Stimulated activated CD4-positive, alpha-beta T cell treated with anti-CD3 and anti-CD28 coated beads, Interleukin-15, amount 100 ng/mL, for 1 hour (primary cell): ENCODE data around the gene SHROOM3.
"Not testable (repeated sequence)": the region's sequence is repeated elsewhere in the genome, so short reads cannot be mapped to it uniquely, and the experiment has no call there.

Experiments used
- DNase-seq, 2 donors: peaks; one replicate each; pipeline ENCODE4 v3.0.0-alpha.2; 2020; ENCODE audit warnings: low read depth in 1 of 2, low spot score in 1 of 2

SHROOM3 gene

DNA sequence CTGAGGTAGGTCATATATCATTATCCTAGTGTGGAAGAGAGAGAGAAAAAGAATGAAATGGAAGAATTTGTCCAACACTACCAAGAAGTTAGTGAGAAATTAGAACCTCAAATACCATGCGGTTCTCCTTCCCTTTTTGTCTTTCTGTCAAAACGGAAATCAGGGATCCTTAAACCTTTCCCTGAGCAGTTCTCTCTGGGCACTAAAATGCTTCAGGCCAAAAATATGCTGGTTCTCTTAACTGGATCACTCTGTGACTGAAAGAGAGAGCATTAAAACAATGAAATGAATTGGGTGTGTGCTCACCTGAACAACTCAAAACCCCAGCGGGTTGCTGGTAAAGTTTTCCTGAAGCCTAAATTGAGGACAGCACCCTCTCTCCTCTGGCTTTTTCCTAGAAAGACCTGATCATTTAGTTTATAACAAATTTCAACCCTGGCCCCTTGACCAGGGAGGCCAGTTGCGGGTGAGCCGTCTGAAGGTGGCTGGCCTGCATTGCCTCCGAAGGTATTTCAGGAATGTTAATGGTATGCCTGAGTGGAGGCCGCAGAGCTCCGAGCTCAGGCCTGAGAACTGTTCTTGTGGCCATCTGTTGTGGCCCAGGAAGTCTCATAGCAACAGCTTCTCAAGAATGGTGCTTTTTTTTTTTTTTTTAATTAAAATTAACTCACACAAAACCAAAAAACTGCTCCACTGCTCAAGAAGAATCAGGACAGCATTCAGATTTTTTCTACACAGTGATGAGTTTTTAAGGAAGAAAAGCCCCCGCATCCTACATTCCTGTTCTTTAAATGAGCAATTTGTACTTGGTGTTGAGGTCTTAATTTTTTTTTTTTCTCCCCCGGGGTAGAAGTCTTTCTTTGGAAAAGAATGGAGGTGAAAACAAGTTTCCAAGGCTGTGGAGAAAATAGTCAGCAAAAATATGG lies 155.1 kb downstream of the SHROOM3 start:
- no peak for DNase-seq

DNA sequence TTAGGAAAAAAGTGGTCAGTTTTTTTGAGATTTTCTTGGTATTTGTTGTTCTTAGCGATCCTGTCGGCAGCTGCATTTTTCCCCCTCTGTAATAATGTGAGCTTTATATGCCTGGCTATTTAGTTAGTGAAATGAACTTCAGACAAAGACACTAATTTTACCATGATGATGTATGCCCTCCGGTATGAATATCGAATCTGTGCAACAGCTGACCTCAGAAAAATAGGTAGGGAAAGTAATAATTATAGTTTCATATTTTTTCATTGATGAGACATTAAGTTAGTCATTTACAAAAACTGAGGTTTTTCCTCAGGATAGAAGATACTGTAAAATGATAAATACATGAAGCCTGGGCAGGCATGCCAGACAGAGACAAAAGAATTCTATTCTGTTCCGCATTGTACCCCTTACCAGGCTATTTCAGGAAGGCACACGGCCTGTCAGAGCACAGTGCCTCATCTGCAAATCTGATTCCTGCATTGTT lies 155.8 kb downstream of the SHROOM3 start:
- DNase-seq: no peak

DNA sequence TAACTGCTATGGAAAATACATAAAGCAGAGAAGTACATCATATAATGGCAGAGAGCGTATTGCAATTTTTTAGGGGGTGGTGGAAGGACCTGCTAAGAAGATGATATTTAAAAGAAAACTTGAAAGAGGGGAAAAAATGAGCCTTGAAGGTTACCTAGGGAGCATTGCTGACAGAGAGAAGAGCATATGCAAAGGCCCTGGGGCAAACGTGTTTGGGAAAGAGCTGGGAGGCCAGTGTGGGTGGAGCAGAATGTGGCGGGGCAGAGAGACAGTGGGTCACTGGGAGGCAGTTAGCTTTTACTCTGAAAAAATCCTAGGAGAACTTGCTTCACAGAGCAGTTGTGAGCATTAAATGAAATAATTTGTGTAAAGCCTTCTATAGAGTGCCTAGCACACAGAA lies 157.0 kb downstream of the SHROOM3 start:
- DNase-seq: no peak

DNA sequence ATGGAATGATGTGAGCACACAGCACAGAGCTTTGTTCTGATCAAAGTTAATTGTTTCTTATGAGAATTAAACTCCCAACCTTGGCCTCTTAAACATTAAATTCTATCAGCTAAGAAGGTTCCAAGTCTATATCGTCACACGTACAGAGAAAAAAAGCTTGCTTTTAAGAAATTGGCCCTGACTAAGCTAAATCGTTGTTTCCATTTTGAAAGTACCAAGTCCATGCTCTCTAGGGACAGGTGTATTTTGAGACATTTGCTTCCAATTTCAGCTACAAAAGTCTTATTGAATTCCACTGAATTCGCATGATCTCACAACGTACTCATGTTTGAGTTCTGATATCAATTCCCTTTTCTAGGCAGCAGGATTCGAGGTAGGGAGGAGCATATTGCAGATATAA lies 157.4 kb downstream of the SHROOM3 start:
- no peak for DNase-seq

DNA sequence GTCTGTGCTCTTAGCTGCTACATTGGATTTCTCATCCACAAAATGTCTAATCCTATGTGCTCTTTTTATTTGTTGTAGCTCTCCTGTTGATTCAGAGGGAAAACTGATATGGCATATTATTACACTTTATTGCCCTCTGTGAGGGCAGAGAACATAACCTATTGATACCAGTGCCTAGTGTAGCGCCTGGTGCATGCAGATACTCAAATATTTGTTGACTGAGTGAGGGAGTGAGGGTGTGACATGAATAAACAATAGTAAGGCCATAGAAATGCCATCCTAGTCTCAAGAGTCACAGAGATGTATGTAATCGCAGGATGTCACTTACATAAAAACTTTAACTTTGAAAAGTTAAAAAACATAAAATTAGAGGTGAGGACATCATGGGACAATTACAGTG lies 159.1 kb downstream of the SHROOM3 start:
- no peak for DNase-seq

DNA sequence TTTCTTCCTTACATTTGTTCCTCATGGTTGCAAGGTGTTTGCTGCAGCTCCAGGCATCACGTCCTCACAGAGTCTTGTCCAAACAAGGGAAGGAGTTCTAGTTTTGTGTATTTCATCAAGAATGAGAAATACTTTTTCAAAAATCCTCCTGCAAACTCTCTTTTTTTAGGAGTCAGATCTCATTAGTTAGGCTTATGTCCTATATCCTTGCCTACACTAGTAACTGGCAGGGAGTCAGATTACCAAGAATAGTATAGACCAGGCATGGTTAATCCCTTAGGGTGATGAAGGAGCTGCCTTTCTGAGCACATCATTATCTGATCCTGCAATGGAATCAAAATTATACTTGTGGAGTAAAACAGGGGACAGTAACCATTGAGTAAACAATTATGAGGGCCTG lies 160.4 kb downstream of the SHROOM3 start:
- DNase-seq: no peak

DNA sequence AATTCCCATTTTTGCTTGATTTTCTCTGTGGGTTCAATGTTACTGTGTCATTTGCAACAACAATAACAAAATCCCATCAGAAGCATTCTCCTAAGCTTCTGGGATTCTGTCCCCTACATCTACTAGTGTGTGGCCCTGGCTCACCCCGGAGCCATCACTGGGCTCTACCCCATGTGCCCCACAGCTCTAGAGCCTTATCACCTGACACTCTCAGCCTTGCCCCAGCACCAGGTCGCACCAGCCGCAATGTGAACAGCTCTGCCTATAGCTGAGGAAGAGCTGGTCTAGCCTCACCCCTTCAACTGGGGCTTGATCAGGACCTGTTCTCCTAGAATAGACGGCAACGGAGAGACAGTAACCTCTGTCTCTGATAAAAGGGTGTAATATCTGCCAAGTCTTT lies 161.7 kb downstream of the SHROOM3 start:
- no peak for DNase-seq

DNA sequence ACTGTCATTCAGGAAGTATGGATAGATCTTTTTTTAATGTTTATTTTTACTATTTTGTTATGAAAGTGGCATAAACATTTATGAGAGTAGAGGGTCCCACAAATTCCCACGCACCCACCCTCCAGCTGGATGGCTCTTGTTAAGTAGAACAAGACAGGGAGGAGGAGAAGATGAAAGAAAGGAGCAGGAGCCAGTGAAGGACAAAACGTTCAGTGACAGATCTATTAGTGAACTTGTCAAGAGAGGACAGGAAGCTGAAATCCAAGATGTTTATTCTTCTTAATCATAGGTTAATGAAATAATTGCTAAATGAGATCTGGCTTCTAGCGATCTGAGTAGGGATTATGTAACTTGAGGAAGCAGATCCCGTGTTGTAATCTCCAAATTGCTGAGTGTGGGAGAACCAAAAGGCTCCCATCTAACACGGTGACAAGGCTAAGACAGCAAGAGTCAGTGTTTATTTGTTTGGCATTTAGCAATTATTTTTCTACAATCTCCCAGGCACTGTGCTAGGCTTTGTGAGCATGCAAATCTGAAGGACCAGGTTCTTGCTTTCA lies 162.5 kb downstream of the SHROOM3 start:
- no peak for DNase-seq

DNA sequence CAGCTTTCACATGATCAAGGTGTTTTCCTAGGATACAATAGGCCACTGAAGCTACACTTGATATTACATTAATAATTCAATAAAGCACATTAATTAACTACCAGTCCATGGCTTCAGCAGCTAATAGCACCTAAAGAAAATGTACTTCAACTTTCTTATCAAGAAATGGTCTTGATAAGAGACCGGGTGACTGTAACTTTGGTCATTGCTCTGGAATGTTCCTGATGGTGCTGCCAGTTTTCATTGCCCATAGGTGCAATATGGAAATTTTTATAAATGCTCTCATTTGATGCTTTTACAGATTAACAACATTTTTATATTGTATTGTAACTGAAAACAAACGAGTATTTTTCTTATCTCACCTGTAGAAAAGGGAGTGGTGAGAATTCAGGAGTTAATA lies 165.4 kb downstream of the SHROOM3 start:
- DNase-seq: no peak

DNA sequence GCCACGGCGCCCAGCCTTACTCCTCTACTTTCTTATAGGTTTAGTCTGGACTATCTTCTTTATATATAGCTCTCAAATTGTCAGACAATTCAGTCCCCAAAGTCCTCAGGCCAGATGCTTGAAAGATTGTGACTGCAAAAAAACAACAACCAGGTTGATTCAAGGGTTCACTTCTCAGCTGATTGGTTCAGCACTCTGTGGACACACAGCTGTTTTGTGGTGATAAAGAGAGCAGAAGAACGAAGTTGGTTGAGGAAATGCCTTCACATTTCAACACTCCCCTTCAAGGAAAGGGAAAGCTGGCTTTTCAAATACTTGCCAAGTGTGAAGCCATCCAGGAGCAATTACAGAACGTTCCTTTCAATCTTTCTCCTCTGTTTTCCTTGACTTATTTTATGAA lies 166.8 kb downstream of the SHROOM3 start:
- no peak for DNase-seq

DNA sequence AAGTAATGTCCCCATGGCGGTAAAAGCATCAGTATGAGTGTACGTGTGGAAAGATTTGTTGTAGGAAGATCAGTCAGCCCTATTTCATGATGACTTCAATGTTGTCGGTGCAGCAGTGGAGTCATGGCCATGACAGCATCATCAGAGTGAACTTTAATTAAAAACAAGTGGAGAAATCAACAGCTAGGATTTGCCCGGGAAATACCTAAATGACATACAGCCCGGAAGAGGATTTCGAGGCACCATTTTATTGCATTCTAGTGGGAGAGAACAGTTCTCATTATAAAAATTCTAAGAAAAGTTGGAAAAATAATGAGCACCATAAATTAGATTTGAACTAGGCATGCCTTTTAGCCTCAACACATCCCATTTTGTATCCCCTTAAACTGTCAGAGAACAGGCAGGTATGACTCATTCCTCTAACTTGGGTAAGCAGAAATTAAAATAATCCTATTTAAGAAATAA lies 170.1 kb downstream of the SHROOM3 start:
- no peak for DNase-seq

DNA sequence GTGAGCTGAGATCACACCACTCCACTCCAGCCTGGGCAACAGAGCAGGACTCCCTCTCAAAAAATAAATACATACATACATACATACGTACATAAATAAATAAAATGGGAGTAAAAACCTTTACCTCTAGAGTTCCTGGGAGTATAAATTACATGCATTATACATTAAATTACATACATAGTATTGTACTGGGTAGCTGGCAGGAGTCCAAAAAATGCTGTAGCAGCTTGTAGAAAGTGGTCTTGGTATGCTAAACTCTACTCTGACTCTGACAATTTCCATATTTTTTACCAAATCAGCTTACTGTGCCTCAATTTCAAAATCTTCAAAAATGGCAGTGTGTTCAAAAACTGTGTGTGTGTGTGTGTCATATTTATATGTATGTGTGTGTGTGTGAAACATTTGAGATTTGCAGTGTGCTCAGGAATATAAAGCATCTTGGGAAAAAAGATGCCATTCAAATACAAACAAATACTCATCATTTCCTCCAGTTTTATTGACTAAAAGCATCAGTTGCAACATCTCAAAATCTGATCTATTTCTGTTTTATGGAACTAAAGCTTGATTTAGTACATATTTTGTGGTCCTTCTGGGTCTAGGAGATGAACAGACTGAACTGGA lies 171.7 kb downstream of the SHROOM3 start:
- no peak for DNase-seq

DNA sequence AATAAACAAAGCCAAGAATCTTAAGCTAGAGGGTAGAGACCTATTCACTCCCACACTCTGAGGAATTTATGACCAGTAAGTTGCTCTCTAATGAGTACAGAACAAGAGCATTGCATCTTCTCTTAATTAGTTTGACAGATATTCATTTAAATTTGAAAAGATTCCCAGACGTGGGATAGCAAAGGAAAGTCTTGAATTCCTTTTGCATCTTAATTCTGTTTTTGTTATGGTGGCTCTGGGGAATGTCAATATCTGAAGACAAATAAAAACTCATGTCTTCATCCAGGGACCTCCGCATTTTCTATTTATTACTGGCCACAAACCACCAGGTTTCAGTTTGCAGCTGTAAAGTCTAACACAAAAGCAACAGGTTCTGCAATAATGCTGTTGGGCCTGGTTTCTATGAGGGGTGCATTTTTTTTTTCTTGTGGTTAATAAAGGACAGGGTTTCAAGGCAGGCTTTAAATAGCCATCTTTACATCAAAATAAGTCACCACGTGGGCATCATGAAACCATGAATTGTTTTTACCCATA lies 172.3 kb downstream of the SHROOM3 start:
- DNase-seq: no peak

DNA sequence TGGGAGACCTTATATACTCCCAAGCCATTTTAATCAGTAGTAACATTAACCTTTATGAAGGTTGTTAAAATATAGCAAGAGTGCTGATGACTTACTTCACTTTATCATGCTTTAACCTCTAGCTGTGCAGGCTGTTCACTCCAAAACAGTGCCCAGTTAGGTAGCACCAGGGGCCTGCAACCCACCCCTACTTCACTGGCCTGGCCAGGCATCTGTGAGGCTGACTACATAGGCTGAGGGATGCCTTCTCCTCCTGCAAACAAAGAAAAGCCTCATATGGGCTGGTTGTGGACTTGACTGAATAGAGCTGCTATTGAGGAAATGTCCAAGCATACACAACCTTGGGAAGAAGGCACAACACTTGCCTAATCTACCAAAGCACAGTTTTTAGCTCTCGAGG lies 172.8 kb downstream of the SHROOM3 start:
- no peak for DNase-seq

DNA sequence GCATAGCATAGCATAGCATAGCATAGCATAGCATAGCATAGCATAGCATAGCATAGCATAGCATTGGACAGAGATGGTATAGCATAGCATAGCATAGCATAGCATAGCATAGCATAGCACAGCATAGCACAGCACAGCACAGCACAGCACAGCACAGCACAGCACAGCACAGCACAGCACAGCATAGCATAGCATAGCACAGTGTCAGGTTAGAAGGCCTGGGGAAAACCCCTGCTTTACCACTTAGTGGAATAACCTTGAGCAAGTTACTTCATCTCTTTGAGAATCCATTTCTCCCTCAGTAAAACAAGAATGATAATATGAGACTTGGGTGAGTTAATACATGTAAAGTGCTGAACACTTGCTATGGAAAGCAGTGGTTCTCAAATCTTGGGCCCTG lies 173.5 kb downstream of the SHROOM3 start:
- not testable (repeated sequence) for DNase-seq

DNA sequence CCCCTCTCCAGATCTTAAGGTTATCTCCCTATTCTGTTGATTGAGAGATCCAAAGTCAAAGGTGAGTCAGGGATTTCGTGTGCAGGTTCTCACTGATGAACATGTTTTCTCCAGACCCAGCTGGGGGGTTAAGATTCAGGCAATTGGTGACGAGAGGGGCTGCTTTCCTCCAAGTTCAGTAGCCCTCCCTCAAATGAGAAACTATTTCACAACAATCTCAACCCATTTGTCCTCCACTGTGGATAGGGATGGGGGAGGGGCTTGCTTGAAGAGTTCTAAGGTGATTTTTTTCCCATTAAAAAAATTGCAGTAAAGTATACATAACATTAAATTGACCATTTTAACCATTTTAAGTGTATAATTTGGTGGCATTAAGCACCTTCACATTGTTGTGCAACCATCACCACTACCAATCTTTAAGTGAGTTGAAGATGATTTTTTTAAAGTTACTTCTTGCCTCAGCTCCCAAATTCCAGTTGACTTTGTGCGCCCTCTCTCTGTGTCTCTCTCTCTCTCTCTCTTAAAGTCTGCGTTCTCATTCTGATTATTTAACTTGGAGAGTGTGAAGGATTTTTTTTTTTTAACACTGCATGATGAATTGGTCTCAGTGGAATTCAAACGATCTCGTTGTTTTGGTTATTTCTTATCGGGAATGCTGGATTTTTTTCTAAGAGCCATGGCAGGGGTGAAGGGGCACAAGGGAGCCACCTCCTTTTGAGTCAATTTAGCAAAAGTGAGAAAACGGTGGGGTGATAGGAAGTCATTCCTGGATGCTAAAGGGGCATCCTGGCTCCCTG lies 175.9 kb downstream of the SHROOM3 start:
- no peak for DNase-seq

DNA sequence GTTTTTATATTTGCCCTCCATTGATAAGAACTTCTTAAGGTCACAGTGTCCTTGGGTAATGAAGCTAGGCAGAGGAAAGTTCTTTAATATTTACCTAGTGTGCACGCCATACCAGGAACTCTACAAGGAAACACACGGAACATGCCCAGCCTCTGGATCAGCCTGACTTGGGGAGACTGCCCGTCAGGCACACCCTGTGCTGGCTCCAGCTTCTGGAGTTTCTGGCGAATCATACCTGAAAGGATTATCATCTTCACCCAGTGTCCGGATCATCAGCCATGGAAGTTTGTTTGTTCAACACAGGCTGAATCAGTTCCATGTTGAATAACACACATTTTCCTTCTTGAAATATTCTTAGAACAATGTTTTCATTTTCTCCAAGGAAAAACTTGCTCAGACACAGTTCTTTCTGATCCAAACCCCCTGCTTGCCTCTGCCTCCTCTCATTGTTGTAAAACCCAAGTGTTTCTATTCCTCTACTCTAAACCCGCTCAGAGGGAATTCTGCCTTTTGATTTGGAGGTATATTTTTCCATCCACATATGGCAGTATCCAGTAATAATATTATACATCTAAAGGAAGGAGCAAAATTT lies 176.7 kb downstream of the SHROOM3 start:
- no peak for DNase-seq

DNA sequence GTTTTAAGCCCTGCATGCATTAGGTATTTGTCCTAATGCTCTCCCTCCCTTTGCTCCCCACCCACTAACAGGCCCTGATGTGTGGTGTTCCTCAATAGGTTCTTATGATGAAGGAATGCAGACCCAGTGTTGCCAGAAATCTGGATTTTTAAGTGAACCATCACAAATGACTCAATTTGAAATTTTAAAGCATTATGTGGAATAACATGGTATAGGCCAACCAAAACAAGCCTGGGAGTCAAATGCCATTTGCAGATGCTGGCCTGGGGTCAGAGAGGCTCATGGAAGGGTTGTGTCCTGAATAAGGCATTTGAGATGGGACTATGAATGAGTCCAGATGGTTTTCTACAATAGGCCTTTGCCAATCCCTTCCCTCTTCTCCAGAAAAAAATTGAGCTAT lies 179.6 kb downstream of the SHROOM3 start:
- no peak for DNase-seq

DNA sequence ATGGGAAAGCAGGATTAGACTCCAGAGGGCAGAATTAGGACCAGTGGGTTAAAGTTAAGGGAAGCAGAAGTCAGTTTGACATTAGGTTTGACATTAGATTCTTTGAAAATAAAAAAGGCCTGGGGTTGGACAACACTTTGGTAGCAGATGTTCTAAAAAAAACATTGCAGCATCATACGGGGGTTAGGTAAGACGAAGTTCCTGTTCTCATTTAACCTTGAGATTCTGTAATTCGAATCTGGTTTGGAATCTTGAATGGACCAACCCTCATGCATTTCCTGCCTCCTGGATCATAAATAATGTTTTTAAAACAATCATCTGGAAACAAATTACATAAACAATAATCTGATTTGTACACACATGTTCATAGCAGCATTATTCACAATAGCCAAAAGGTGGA lies 181.0 kb downstream of the SHROOM3 start:
- DNase-seq: no peak

DNA sequence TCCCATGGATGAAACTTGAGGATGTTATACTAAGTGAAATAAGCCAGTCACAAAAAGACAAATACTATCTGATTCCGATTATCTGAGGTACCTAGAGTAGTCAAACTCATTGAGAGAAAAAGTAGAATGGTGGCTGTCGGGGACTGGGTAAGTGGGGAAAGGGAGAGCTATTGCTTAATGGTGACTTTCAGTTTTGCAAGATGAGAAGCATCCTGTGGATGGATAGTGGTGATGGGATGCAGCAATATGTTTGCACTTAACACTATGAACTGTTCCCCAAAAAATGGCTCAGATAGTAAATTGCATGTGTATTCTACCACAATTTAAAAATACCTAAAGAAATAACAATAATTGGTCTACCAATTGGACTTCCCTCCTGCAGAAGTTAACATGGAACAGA lies 181.5 kb downstream of the SHROOM3 start:
- DNase-seq: no peak
